Astrocyte (in vitro differentiated cells and primary cell): ENCODE measurements around the gene UCP2.

Source experiments
- EZH2 ChIP-seq: IDR thresholded peaks from 2 replicates; pipeline ENCODE4 v1.6.1; 2012; ENCODE audit warnings: mild to moderate bottlenecking, low read length, inconsistent platforms; ENCODE audit not compliant: insufficient read depth
- TF ChIP-seq, protein P1 (sequence below): IDR thresholded peaks from 2 replicates; pipeline ENCODE4 v1.5.1; 2011; ENCODE audit warnings: low read depth, mild to moderate bottlenecking, inconsistent platforms, low read length, moderate library complexity; ENCODE audit not compliant: insufficient read depth

GRCh38 chr11:73940801-73941570, 41.7 kb downstream of the UCP2 start:
- TF ChIP-seq, protein P1, sequence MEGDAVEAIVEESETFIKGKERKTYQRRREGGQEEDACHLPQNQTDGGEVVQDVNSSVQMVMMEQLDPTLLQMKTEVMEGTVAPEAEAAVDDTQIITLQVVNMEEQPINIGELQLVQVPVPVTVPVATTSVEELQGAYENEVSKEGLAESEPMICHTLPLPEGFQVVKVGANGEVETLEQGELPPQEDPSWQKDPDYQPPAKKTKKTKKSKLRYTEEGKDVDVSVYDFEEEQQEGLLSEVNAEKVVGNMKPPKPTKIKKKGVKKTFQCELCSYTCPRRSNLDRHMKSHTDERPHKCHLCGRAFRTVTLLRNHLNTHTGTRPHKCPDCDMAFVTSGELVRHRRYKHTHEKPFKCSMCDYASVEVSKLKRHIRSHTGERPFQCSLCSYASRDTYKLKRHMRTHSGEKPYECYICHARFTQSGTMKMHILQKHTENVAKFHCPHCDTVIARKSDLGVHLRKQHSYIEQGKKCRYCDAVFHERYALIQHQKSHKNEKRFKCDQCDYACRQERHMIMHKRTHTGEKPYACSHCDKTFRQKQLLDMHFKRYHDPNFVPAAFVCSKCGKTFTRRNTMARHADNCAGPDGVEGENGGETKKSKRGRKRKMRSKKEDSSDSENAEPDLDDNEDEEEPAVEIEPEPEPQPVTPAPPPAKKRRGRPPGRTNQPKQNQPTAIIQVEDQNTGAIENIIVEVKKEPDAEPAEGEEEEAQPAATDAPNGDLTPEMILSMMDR = no peak
- no peak for TF ChIP-seq EZH2
